Thyroid gland (tissue), 4 donors: Measurements from ENCODE around the gene DHRS3.

ENCODE experiments used
- CTCF ChIP-seq, 6 experiments: fragments of 200-600 bp in 3 of 6; fragments of 450-650 bp in 3 of 6; sonication (generic) in 3 of 6; IDR thresholded peaks; one replicate each; pipeline ENCODE4 v1.5.1; 2016 to 2019; ENCODE audit warnings: antibody characterized with exemption in 6 of 6, mild to moderate bottlenecking in 2 of 6, inconsistent platforms in 1 of 6, moderate library complexity in 1 of 6
- POLR2A ChIP-seq, 2 donors: fragments of 450-650 bp; IDR thresholded peaks; one replicate each; pipeline ENCODE4 v1.6.1; 2017; ENCODE audit warnings: antibody characterized with exemption in 2 of 2, mild to moderate bottlenecking in 2 of 2, moderate library complexity in 1 of 2

GRCh38 chr1:12537906-12538461 lies 80.0 kb downstream of the DHRS3 start:
- no peak for TF ChIP-seq CTCF (IDR thresholded peaks at IDR 0.05)
- TF ChIP-seq POLR2A (IDR thresholded peaks at IDR 0.05): no peak
